OCI-LY1 (cell line): ENCODE data around the gene RUFY3.

Experiments
- H2AFZ ChIP-seq: fragments of 200-600 bp; sonication (generic), shearing (Covaris generic); 2 replicates; pipeline ENCODE4 v1.6.0; 2014; ENCODE audit warnings: antibody characterized with exemption, mild to moderate bottlenecking, low read length
- H3F3A ChIP-seq: fragments of 200-600 bp; sonication (generic), shearing (Covaris generic); 2 replicates; pipeline ENCODE4 v1.6.0; 2014; ENCODE audit warnings: mild to moderate bottlenecking, antibody characterized with exemption, low read length, moderate library complexity; ENCODE audit not compliant: insufficient read depth
- H3K27ac ChIP-seq: fragments of 200-600 bp; sonication (generic); 2 replicates; pipeline ENCODE4 v1.5.1; 2014; ENCODE audit warnings: low read length, mixed run types, mild to moderate bottlenecking, low read depth; ENCODE audit not compliant: poor library complexity, severe bottlenecking
- H3K27me3 ChIP-seq: fragments of 200-600 bp; sonication (generic); 2 replicates; pipeline ENCODE4 v1.6.0; 2014; ENCODE audit warnings: antibody characterized with exemption, mild to moderate bottlenecking, low read length, moderate library complexity; ENCODE audit not compliant: insufficient read depth
- H3K36me3 ChIP-seq: fragments of 200-600 bp; sonication (generic); 2 replicates; pipeline ENCODE4 v1.6.1; 2014; ENCODE audit warnings: mild to moderate bottlenecking, antibody characterized with exemption, low read length, moderate library complexity, mixed read lengths; ENCODE audit not compliant: insufficient read depth
- H3K4me1 ChIP-seq: fragments of 200-600 bp; sonication (generic); 2 replicates; pipeline ENCODE4 v1.5.1; 2014; ENCODE audit warnings: mild to moderate bottlenecking, low read length, moderate library complexity; ENCODE audit not compliant: insufficient read depth, severe bottlenecking
- H3K4me2 ChIP-seq: fragments of 200-600 bp; sonication (generic), shearing (Covaris generic); 2 replicates; pipeline ENCODE4 v1.6.1; 2014; ENCODE audit warnings: low read length
- H3K4me3 ChIP-seq: fragments of 200-600 bp; sonication (generic); 2 replicates; pipeline ENCODE4 v1.5.1; 2014; ENCODE audit warnings: low read length, low read depth, mild to moderate bottlenecking, mixed read lengths; ENCODE audit not compliant: poor library complexity, severe bottlenecking
- H3K79me2 ChIP-seq: fragments of 200-600 bp; shearing (Covaris generic); 2 replicates; pipeline ENCODE4 v1.6.1; 2016; ENCODE audit warnings: mixed run types, low read length, mixed read lengths; ENCODE audit not compliant: insufficient read depth
- H3K9ac ChIP-seq: fragments of 200-600 bp; sonication (generic), shearing (Covaris generic); 2 replicates; pipeline ENCODE4 v1.6.1; 2014; ENCODE audit warnings: mild to moderate bottlenecking, low read length, mixed read lengths
- H3K9me2 ChIP-seq: fragments of 200-600 bp; sonication (generic), shearing (Covaris generic); 2 replicates; pipeline ENCODE4 v1.6.1; 2014; ENCODE audit warnings: low read depth, mild to moderate bottlenecking, low read length, mixed read lengths
- H3K9me3 ChIP-seq: fragments of 200-600 bp; shearing (Covaris generic); 2 replicates; pipeline ENCODE4 v1.6.1; 2014; ENCODE audit warnings: low read length, mixed read lengths
- H4K20me1 ChIP-seq: fragments of 200-600 bp; sonication (generic), shearing (Covaris generic); 2 replicates; pipeline ENCODE4 v1.6.0; 2016; ENCODE audit warnings: mild to moderate bottlenecking, low read length; ENCODE audit not compliant: insufficient read depth
- CTCF ChIP-seq: fragments of 200-600 bp; sonication (generic), shearing (Covaris generic); IDR thresholded peaks from 2 replicates; pipeline ENCODE4 v1.5.1; 2017; ENCODE audit warnings: mild to moderate bottlenecking, antibody characterized with exemption, low read length, moderate library complexity, mixed read lengths
- EZH2 ChIP-seq: fragments of 200-600 bp; sonication (generic), shearing (Covaris generic); IDR thresholded peaks from 2 replicates; pipeline ENCODE4 v1.8.0; 2017; ENCODE audit warnings: borderline replicate concordance, mixed run types, mild to moderate bottlenecking, antibody characterized with exemption, low read length, moderate library complexity, mixed read lengths

The RUFY3 gene

GRCh38 chr4:70676554-70677090, 45.1 kb upstream of the RUFY3 start:
- Histone ChIP-seq H3K4me1 (peaks cover 99% of the 10 kb centered on the region), H3K27me3 (no peaks in the 10 kb centered on the region), H3K27ac (peak overlapping the region; percentile 96), H3K4me2 (peak overlapping the region; percentile 79), H3K4me3 (peak overlapping the region; percentile 30), H3K79me2 (no peaks in the 10 kb centered on the region), H3K9ac (peak overlapping the region; percentile 70), H2AFZ (no peak overlapping the region), H3F3A (peaks cover 3% of the 10 kb centered on the region; the same call in 1 of the 2 replicates), H3K9me2 (no peaks in the 10 kb centered on the region), H3K9me3 (no peaks in the 10 kb centered on the region), H3K36me3 (no peaks in the 10 kb centered on the region), H4K20me1 (no peaks in the 10 kb centered on the region)
- TF ChIP-seq CTCF (no peak), EZH2 (no peak)

GRCh38 chr4:70678383-70678999, 43.3 kb upstream of the RUFY3 start:
- no peaks in the 10 kb centered on the region for H3K79me2 ChIP-seq
- H3K4me1 ChIP-seq = peaks cover 92% of the 10 kb centered on the region
- H3K9me2 ChIP-seq = no peaks in the 10 kb centered on the region
- H2AFZ ChIP-seq = no peak overlapping the region
- no peaks in the 10 kb centered on the region for H4K20me1 ChIP-seq
- peak overlapping the region; percentile 79 for H3K4me2 ChIP-seq
- H3K9me3 ChIP-seq = no peaks in the 10 kb centered on the region
- peak overlapping the region; percentile 70 for H3K9ac ChIP-seq
- peak overlapping the region; percentile 26 for H3K4me3 ChIP-seq
- H3K36me3 ChIP-seq = no peaks in the 10 kb centered on the region
- no peaks in the 10 kb centered on the region for H3K27me3 ChIP-seq
- peak overlapping the region; percentile 96 for H3K27ac ChIP-seq
- peaks cover 3% of the 10 kb centered on the region; the same call in 1 of the 2 replicates for H3F3A ChIP-seq
- TF ChIP-seq CTCF = no peak
- no peak for TF ChIP-seq EZH2

- Histone ChIP-seq H3K9ac (peak overlapping the region; percentile 55), H3K27ac (peak overlapping the region; percentile 96), H3K27me3 (no peaks in the 10 kb centered on the region), H3K4me3 (no peak overlapping the region), H3K9me2 (no peaks in the 10 kb centered on the region), H3K9me3 (no peaks in the 10 kb centered on the region), H3F3A (peaks cover 3% of the 10 kb centered on the region; the same call in 1 of the 2 replicates), H3K4me2 (peak overlapping the region; percentile 25), H3K79me2 (no peaks in the 10 kb centered on the region), H3K36me3 (no peaks in the 10 kb centered on the region), H3K4me1 (peaks cover 83% of the 10 kb centered on the region), H4K20me1 (no peaks in the 10 kb centered on the region), H2AFZ (no peak overlapping the region)
- TF ChIP-seq CTCF = no peak
- TF ChIP-seq EZH2 = no peak
Observed at GRCh38 chr4:70680934-70681333, 40.8 kb upstream of the RUFY3 start.
